Erythroblast (primary cell): ENCODE results near the gene ABCB9.

Experiments used
- GATA1 ChIP-seq: IDR thresholded peaks from 2 replicates; pipeline ENCODE4 v1.6.1; 2011; ENCODE audit warnings: low read depth, mild to moderate bottlenecking, control low read depth, low read length, moderate library complexity
- POLR2A ChIP-seq: IDR thresholded peaks from 2 replicates; pipeline ENCODE4 v1.6.1; 2011; ENCODE audit warnings: mild to moderate bottlenecking, low read length

DNA sequence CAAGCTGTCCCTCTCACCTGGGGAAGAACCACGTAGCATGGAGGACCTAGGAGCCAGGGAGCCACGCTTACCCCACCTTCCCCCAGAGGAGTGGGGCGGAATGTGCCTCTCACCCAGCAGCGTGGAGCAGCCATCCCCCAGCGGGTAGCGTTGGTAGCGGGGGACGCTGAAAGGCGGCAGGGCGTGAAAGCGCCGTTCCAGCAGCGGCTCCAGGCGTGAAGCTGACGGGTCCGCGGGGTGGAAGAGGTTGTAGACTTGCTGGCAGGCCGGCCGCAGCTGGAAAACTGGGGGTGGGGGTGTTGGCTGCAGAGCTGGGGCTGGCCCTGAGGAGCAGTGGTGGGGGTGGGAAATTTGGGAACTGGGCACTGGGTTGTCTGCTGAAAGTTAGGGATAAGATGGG is 26.1 kb upstream of the ABCB9 start:
- TF ChIP-seq POLR2A: no peak
- TF ChIP-seq GATA1: no peak
